Gastrocnemius medialis (tissue), 4 donors: ENCODE results near the gene MARF1.

Source experiments
- POLR2A ChIP-seq, 2 donors: fragments of 450-650 bp; IDR thresholded peaks; one replicate each; pipeline ENCODE4 v1.6.1; 2017; ENCODE audit warnings: antibody characterized with exemption in 2 of 2, mild to moderate bottlenecking in 2 of 2, moderate library complexity in 2 of 2
- TF ChIP-seq, protein P1 (sequence below), 5 experiments: fragments of 450-650 bp in 3 of 5; fragments of 200-600 bp in 2 of 5; sonication (generic) in 2 of 5; IDR thresholded peaks in 4 of 5; conservative IDR thresholded peaks in 1 of 5; 1 replicate in 4 of 5; 2 replicates in 1 of 5; pipeline ENCODE4 v1.5.1; 2016 to 2019; ENCODE audit warnings: antibody characterized with exemption in 5 of 5, mild to moderate bottlenecking in 3 of 5, moderate library complexity in 3 of 5

DNA sequence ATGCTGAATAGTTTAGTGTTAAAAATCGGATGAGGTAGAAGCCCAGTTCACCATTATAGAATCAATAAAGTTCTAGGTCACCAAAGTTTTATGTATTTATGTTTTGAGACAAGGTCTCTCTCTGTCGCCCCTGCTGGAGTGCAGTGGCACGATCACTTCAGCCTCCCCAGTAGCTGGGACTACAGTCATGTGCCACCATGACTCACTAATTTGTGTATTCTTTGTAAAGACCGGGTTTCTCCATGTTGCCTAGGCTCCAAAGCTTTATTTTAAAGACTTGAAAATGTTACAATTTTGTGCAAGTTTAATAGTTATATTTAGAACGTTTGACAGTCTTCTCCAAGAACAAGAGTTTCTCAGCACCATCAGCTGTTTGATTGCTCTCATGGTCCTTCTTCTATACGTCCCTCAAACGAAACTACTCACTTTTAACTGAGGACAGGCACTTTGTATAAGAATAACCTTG is 39.2 kb upstream of the MARF1 start:
- TF ChIP-seq, protein P1, sequence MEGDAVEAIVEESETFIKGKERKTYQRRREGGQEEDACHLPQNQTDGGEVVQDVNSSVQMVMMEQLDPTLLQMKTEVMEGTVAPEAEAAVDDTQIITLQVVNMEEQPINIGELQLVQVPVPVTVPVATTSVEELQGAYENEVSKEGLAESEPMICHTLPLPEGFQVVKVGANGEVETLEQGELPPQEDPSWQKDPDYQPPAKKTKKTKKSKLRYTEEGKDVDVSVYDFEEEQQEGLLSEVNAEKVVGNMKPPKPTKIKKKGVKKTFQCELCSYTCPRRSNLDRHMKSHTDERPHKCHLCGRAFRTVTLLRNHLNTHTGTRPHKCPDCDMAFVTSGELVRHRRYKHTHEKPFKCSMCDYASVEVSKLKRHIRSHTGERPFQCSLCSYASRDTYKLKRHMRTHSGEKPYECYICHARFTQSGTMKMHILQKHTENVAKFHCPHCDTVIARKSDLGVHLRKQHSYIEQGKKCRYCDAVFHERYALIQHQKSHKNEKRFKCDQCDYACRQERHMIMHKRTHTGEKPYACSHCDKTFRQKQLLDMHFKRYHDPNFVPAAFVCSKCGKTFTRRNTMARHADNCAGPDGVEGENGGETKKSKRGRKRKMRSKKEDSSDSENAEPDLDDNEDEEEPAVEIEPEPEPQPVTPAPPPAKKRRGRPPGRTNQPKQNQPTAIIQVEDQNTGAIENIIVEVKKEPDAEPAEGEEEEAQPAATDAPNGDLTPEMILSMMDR (IDR thresholded peaks at IDR 0.05 in 4 of 5, conservative IDR thresholded peaks at IDR 0.05 in 1 of 5): no peak
- no peak for TF ChIP-seq POLR2A (IDR thresholded peaks at IDR 0.05)
